Sigmoid colon (tissue), 4 donors: Measurements from ENCODE around the gene RPTOR.

Source experiments
- POLR2A ChIP-seq, 2 donors: fragments of 450-650 bp; IDR thresholded peaks; one replicate each; pipeline ENCODE4 v1.6.1; 2016; ENCODE audit warnings: antibody characterized with exemption in 2 of 2, mild to moderate bottlenecking in 2 of 2, moderate library complexity in 2 of 2
- POLR2AphosphoS5 ChIP-seq, 4 donors: sonication (generic); formaldehyde crosslinking; IDR thresholded peaks; one replicate each; pipeline ENCODE4 v1.6.1; 2017; ENCODE audit warnings: antibody characterized with exemption in 4 of 4
- TF ChIP-seq, protein P1 (sequence below), 4 experiments: fragments of 450-650 bp in 3 of 4; fragments of 200-600 bp in 1 of 4; IDR thresholded peaks; one replicate each; pipeline ENCODE4 v1.5.1; 2016 to 2019; ENCODE audit warnings: antibody characterized with exemption in 4 of 4, mild to moderate bottlenecking in 3 of 4, moderate library complexity in 2 of 4

DNA sequence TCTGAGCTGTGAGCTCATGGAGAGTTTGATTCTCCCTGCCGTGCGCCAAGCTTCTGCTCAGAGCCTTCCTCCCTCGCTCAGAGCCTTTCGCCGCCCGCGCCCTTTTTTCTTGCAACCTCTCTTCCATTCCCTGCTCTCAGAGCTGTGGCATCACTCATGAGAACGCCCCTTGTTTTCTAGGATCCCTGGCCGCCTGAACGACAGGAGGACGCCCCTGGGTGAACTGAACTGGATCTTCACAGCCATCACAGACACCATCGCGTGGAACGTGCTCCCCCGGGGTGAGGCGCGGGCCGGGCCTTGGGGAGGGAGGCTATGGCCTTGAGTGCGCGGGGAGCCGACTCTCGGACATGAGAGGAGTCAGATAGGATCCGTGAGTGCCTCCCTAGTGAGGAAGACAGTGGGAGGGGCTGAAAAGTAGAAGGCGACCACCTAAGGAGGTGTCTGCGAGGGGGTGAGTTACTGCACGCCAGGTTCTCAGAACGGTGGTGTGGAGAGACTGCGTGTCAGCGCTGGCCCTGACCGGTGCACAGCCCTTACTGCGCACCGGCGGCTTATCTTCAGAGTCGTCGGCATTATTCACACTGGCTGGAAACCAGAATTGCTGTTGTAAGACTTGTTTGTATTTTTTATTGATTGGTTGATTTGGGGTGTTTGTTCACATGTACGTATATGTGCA is 277.5 kb downstream of the RPTOR start:
- TF ChIP-seq, protein P1, sequence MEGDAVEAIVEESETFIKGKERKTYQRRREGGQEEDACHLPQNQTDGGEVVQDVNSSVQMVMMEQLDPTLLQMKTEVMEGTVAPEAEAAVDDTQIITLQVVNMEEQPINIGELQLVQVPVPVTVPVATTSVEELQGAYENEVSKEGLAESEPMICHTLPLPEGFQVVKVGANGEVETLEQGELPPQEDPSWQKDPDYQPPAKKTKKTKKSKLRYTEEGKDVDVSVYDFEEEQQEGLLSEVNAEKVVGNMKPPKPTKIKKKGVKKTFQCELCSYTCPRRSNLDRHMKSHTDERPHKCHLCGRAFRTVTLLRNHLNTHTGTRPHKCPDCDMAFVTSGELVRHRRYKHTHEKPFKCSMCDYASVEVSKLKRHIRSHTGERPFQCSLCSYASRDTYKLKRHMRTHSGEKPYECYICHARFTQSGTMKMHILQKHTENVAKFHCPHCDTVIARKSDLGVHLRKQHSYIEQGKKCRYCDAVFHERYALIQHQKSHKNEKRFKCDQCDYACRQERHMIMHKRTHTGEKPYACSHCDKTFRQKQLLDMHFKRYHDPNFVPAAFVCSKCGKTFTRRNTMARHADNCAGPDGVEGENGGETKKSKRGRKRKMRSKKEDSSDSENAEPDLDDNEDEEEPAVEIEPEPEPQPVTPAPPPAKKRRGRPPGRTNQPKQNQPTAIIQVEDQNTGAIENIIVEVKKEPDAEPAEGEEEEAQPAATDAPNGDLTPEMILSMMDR (IDR thresholded peaks at IDR 0.05), result no peak
- no peak for TF ChIP-seq POLR2A (IDR thresholded peaks at IDR 0.05)
- no peak for TF ChIP-seq POLR2AphosphoS5 (IDR thresholded peaks at IDR 0.05)
